VCaP (cell line): ENCODE results near the gene KRT86.
A peak's percentile ranks its signal among the peaks of the same experiment; 100 is the strongest.
"Not testable (repeated sequence)": the region's sequence is repeated elsewhere in the genome, so short reads cannot be mapped to it uniquely, and the experiment has no call there.

Experiments
- H3K27ac ChIP-seq: fragments of 450-650 bp; 2 replicates; pipeline ENCODE4 v1.5.1; 2017
- CTCF ChIP-seq: fragments of 450-650 bp; conservative IDR thresholded peaks from 2 replicates; pipeline ENCODE4 v1.5.1; 2017; ENCODE audit warnings: mild to moderate bottlenecking, moderate library complexity

The KRT86 gene

GRCh38 chr12:52251367-52252051 lies 22.9 kb upstream of the KRT86 start:
- TF ChIP-seq CTCF, result no peak
- no peak overlapping the region for H3K27ac ChIP-seq

- peak; percentile 27; the same call in 1 of the 2 replicates for TF ChIP-seq CTCF
- not testable (repeated sequence) for H3K27ac ChIP-seq
Measured at GRCh38 chr12:52252175-52252615, 22.2 kb upstream of the KRT86 start.

- no peak overlapping the region for H3K27ac ChIP-seq
- no peak for TF ChIP-seq CTCF
Measured at GRCh38 chr12:52252728-52253343, 21.6 kb upstream of the KRT86 start.

- TF ChIP-seq CTCF, result no peak
- H3K27ac ChIP-seq, result no peak overlapping the region
Measured at GRCh38 chr12:52253391-52254179, 20.9 kb upstream of the KRT86 start.

- H3K27ac ChIP-seq, result no peak overlapping the region
- no peak for TF ChIP-seq CTCF
Measured at GRCh38 chr12:52254180-52254964, 20.1 kb upstream of the KRT86 start.

GRCh38 chr12:52254965-52255751 lies 19.3 kb upstream of the KRT86 start:
- no peak overlapping the region for H3K27ac ChIP-seq
- no peak for TF ChIP-seq CTCF
